ENCODE data around the gene CER1.

- TF ChIP-seq, protein P1, sequence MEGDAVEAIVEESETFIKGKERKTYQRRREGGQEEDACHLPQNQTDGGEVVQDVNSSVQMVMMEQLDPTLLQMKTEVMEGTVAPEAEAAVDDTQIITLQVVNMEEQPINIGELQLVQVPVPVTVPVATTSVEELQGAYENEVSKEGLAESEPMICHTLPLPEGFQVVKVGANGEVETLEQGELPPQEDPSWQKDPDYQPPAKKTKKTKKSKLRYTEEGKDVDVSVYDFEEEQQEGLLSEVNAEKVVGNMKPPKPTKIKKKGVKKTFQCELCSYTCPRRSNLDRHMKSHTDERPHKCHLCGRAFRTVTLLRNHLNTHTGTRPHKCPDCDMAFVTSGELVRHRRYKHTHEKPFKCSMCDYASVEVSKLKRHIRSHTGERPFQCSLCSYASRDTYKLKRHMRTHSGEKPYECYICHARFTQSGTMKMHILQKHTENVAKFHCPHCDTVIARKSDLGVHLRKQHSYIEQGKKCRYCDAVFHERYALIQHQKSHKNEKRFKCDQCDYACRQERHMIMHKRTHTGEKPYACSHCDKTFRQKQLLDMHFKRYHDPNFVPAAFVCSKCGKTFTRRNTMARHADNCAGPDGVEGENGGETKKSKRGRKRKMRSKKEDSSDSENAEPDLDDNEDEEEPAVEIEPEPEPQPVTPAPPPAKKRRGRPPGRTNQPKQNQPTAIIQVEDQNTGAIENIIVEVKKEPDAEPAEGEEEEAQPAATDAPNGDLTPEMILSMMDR (conservative IDR thresholded peaks at IDR 0.05; ENCODE audit: low read depth, low read length): no peak
- no peak for TF ChIP-seq POLR2A (IDR thresholded peaks at IDR 0.05; ENCODE audit: low read depth, low read length)
- TF ChIP-seq, protein P2, sequence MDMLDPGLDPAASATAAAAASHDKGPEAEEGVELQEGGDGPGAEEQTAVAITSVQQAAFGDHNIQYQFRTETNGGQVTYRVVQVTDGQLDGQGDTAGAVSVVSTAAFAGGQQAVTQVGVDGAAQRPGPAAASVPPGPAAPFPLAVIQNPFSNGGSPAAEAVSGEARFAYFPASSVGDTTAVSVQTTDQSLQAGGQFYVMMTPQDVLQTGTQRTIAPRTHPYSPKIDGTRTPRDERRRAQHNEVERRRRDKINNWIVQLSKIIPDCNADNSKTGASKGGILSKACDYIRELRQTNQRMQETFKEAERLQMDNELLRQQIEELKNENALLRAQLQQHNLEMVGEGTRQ (IDR thresholded peaks at IDR 0.05; ENCODE audit: low read depth, low read length): no peak
- no peak for TF ChIP-seq RAD21 (IDR thresholded peaks at IDR 0.05; ENCODE audit: low read length)
- TF ChIP-seq NFE2L2 (IDR thresholded peaks at IDR 0.05; ENCODE audit: low read depth, low read length): no peak
These were observed 43.8 kb upstream of the CER1 start for GRCh38 chr9:14766299-14766698.

All from IMR-90 (cell line).